ELR (cell line): ENCODE measurements around the gene DLGAP4.

ENCODE experiments used
- DNase-seq: peaks from one replicate; pipeline ENCODE4 v3.0.0-alpha.2; 2015; ENCODE audit warnings: low read depth

The DLGAP4 gene

GRCh38 chr20:36322131-36322530 is 16.0 kb downstream of the DLGAP4 start:
- DNase-seq = no peak

GRCh38 chr20:36330091-36330490 is 24.0 kb downstream of the DLGAP4 start:
- DNase-seq = no peak

GRCh38 chr20:36331209-36331608 is 25.1 kb downstream of the DLGAP4 start:
- DNase-seq = no peak

GRCh38 chr20:36333841-36334240 is 27.7 kb downstream of the DLGAP4 start:
- no peak for DNase-seq

- no peak for DNase-seq
Measured at GRCh38 chr20:36334281-36335205, 28.4 kb downstream of the DLGAP4 start.

GRCh38 chr20:36335206-36335870 is 29.2 kb downstream of the DLGAP4 start:
- DNase-seq = no peak

- no peak for DNase-seq
Measured at GRCh38 chr20:36336204-36336603, 30.1 kb downstream of the DLGAP4 start.

GRCh38 chr20:36336954-36337704 is 31.0 kb downstream of the DLGAP4 start:
- DNase-seq = peak; percentile 61

- DNase-seq = no peak
Measured at GRCh38 chr20:36337886-36338285, 31.7 kb downstream of the DLGAP4 start.

- DNase-seq = peak; percentile 22
Measured at GRCh38 chr20:36339646-36340592, 33.8 kb downstream of the DLGAP4 start.

GRCh38 chr20:36340593-36340990 is 34.5 kb downstream of the DLGAP4 start:
- DNase-seq = no peak

GRCh38 chr20:36341331-36342020 is 35.3 kb downstream of the DLGAP4 start:
- DNase-seq = no peak

GRCh38 chr20:36342331-36343120 is 36.4 kb downstream of the DLGAP4 start:
- no peak for DNase-seq

GRCh38 chr20:36343641-36344040 is 37.5 kb downstream of the DLGAP4 start:
- no peak for DNase-seq

GRCh38 chr20:36344517-36345132 is 38.5 kb downstream of the DLGAP4 start:
- DNase-seq = peak; percentile 73

GRCh38 chr20:36346256-36346655 is 40.1 kb downstream of the DLGAP4 start:
- no peak for DNase-seq

- DNase-seq = peak; percentile 92
Measured at GRCh38 chr20:36349384-36350170, 43.4 kb downstream of the DLGAP4 start.

GRCh38 chr20:36350439-36350838 is 44.3 kb downstream of the DLGAP4 start:
- DNase-seq = no peak

- no peak for DNase-seq
Measured at GRCh38 chr20:36351937-36352336, 45.8 kb downstream of the DLGAP4 start.
